Erythroblast (primary cell): ENCODE data around the gene DMRTB1.

Experiments used
- GATA1 ChIP-seq: IDR thresholded peaks from 2 replicates; pipeline ENCODE4 v1.6.1; 2011; ENCODE audit warnings: low read depth, mild to moderate bottlenecking, control low read depth, low read length, moderate library complexity
- POLR2A ChIP-seq: IDR thresholded peaks from 2 replicates; pipeline ENCODE4 v1.6.1; 2011; ENCODE audit warnings: mild to moderate bottlenecking, low read length

DNA sequence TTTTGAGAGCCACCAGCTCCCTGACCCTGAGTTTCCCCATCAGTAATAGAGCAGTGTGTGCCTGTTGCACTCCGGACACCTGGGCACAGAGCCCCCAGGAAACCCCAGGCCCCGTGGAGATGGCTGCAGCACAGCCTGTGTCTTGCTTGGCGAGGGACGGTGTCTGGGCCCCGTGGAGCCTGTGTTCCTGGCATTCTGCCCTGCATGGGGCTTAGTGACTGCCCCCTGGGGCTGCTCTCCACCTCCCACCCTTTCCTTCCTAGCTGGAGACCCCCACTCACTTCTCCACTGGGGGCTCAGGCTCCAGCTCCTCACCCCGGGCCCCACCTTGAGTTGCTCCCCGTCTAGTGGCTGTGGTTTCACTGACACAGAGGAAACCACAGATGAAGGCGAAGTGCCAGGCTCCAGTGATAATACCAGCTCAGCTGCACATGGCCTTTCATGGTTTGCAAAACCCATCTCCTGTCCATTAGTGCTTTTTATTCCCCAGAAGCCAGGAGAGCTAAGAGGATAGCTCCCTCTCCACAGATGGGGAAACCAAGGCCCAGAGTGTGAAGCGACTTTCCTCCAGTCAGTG is 39.4 kb downstream of the DMRTB1 start:
- TF ChIP-seq POLR2A (no peak), GATA1 (no peak)
